WTC11 (cell line): ENCODE measurements around the gene TRIM2. TPM values are rescaled to one million over a fixed set of nuclear protein-coding genes. Genes with fewer than 3 reads are reported as not detected.

Experiments used
- ATAC-seq: fragments of 200-7000 bp; cut with Tn5 transposase; 2 replicates; pipeline ENCODE4 v1.10.0; 2021; ENCODE audit warnings: mild to moderate bottlenecking, moderate library complexity
- CTCF ChIA-PET: fragments of 300-600 bp; sonication (Branson Sonifier 250); formaldehyde crosslinking; loops from one replicate; lab custom pipeline; 2021; ENCODE audit warnings: antibody characterized with exemption; lab: Charles Lee
- POLR2A ChIA-PET: fragments of 350-600 bp; sonication (Branson Sonifier 250); formaldehyde crosslinking; loops from one replicate; lab custom pipeline; 2021; ENCODE audit warnings: antibody characterized with exemption; lab: Charles Lee
- DNase-seq: peaks from one replicate; pipeline ENCODE4 v3.0.0; 2021; ENCODE audit warnings: low spot score
- H3K27ac Mint-ChIP-seq: 2 replicates; pipeline ENCODE4 v1.8.0; 2021; ENCODE audit warnings: mixed read lengths
- H3K27me3 Mint-ChIP-seq: 2 replicates; pipeline ENCODE4 v1.8.0; 2021; ENCODE audit warnings: low read depth, mild to moderate bottlenecking, moderate library complexity, mixed read lengths
- H3K36me3 Mint-ChIP-seq: 2 replicates; pipeline ENCODE4 v1.8.0; 2021; ENCODE audit warnings: mixed read lengths
- H3K4me1 Mint-ChIP-seq: 2 replicates; pipeline ENCODE4 v1.8.0; 2022; ENCODE audit warnings: mixed read lengths
- H3K4me3 Mint-ChIP-seq: 2 replicates; pipeline ENCODE4 v1.8.0; 2021; ENCODE audit warnings: mild to moderate bottlenecking, moderate library complexity, mixed read lengths
- H3K9me3 Mint-ChIP-seq: 2 replicates; pipeline ENCODE4 v1.8.0; 2021; ENCODE audit warnings: mixed read lengths
- ATF2 ChIP-seq: sonication (generic); formaldehyde crosslinking; IDR thresholded peaks from 2 replicates; pipeline ENCODE4 v1.8.1; 2022; ENCODE audit warnings: low read depth, missing genetic modification reagents, borderline replicate concordance
- CBFB ChIP-seq: sonication (generic); formaldehyde crosslinking; IDR thresholded peaks from 2 replicates; pipeline ENCODE4 v1.8.1; 2022; ENCODE audit warnings: mild to moderate bottlenecking, low read depth, missing genetic modification reagents
- CDX4 ChIP-seq: fragments of 250-450 bp; sonication (Bioruptor Pico); IDR thresholded peaks from 2 replicates; pipeline ENCODE4 v1.9.0; 2021; ENCODE audit warnings: moderate library complexity, mild to moderate bottlenecking, inconsistent platforms, borderline replicate concordance
- FOXP1 ChIP-seq: sonication (generic); formaldehyde crosslinking; IDR thresholded peaks from 2 replicates; pipeline ENCODE4 v1.8.0; 2022; ENCODE audit warnings: missing genetic modification reagents, mild to moderate bottlenecking, moderate library complexity, borderline replicate concordance
- HMGXB4 ChIP-seq: sonication (generic); formaldehyde crosslinking; IDR thresholded peaks from 2 replicates; pipeline ENCODE4 v1.8.1; 2023; ENCODE audit warnings: mild to moderate bottlenecking, moderate library complexity, missing genetic modification reagents
- IRF1 ChIP-seq: sonication (generic); formaldehyde crosslinking; IDR thresholded peaks from 2 replicates; pipeline ENCODE4 v1.8.0; 2023; ENCODE audit warnings: missing genetic modification reagents
- IRF2 ChIP-seq: sonication (generic); formaldehyde crosslinking; IDR thresholded peaks from 2 replicates; pipeline ENCODE4 v1.8.0; 2022; ENCODE audit warnings: low read depth, missing genetic modification reagents, borderline replicate concordance
- JUN ChIP-seq: sonication (generic); formaldehyde crosslinking; IDR thresholded peaks from 2 replicates; pipeline ENCODE4 v1.8.0; 2023; ENCODE audit warnings: mild to moderate bottlenecking, missing genetic modification reagents
- PRDM15 ChIP-seq: sonication (generic); formaldehyde crosslinking; IDR thresholded peaks from 2 replicates; pipeline ENCODE4 v1.8.0; 2022; ENCODE audit warnings: missing genetic modification reagents
- RELA ChIP-seq: sonication (generic); formaldehyde crosslinking; IDR thresholded peaks from 2 replicates; pipeline ENCODE4 v1.8.1; 2022; ENCODE audit warnings: missing genetic modification reagents, mild to moderate bottlenecking, borderline replicate concordance
- ZNF232 ChIP-seq: sonication (generic); formaldehyde crosslinking; IDR thresholded peaks from 2 replicates; pipeline ENCODE4 v1.8.0; 2022; ENCODE audit warnings: mild to moderate bottlenecking, missing genetic modification reagents
- ZNF263 ChIP-seq: sonication (generic); formaldehyde crosslinking; IDR thresholded peaks from 2 replicates; pipeline ENCODE4 v1.8.1; 2022; ENCODE audit warnings: low read depth, mild to moderate bottlenecking, moderate library complexity, missing genetic modification reagents
- ZNF416 ChIP-seq: fragments of 250-450 bp; sonication (Bioruptor Pico); IDR thresholded peaks from 2 replicates; pipeline ENCODE4 v1.9.0; 2021; ENCODE audit warnings: mild to moderate bottlenecking, inconsistent platforms
- ZNF425 ChIP-seq: fragments of 250-450 bp; sonication (Bioruptor Pico); conservative IDR thresholded peaks from 2 replicates; pipeline ENCODE4 v1.9.0; 2021; ENCODE audit warnings: mild to moderate bottlenecking
- total RNA-seq: library from RNA; stranded (reverse); gene quantifications from 3 replicates; pipeline ENCODE4 v1.2.3, GENCODE V29; 2021
- TF ChIP-seq, protein P1 (sequence below): sonication (generic); formaldehyde crosslinking; IDR thresholded peaks from 2 replicates; pipeline ENCODE4 v1.8.1; 2022; ENCODE audit warnings: missing genetic modification reagents, borderline replicate concordance
- TF ChIP-seq, protein P2 (sequence below): sonication (generic); formaldehyde crosslinking; IDR thresholded peaks from 2 replicates; pipeline ENCODE4 v1.8.0; 2022; ENCODE audit warnings: mild to moderate bottlenecking, missing genetic modification reagents

The TRIM2 gene
- total RNA-seq, 1 experiment from 2014 or later, result 54.5 TPM

DNA sequence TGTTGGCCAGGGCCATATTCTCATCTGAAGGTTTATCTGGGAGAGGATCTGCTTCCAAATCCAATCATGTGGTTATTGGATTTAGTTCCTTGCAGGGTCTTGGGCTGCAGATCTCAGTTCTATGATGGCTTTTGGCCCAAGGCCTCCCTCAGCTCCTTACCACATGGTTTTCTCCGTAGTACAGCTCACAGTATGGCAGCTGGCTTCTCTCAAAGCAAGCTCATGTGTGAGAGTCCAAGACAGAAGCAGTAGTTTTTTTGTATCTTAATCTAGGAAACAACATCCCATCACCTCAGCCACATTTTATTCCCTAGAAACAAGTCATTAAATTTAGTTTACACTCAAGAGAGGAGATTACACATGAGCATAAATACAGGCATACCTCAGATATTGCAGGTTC, 164.8 kb downstream of the TRIM2 start:
- H3K4me3 Mint-ChIP-seq, result no peak overlapping the region
- H3K9me3 Mint-ChIP-seq, result peaks cover 19% of the 10 kb centered on the region
- no peaks in the 10 kb centered on the region for H3K27me3 Mint-ChIP-seq
- TF ChIP-seq, protein P1, sequence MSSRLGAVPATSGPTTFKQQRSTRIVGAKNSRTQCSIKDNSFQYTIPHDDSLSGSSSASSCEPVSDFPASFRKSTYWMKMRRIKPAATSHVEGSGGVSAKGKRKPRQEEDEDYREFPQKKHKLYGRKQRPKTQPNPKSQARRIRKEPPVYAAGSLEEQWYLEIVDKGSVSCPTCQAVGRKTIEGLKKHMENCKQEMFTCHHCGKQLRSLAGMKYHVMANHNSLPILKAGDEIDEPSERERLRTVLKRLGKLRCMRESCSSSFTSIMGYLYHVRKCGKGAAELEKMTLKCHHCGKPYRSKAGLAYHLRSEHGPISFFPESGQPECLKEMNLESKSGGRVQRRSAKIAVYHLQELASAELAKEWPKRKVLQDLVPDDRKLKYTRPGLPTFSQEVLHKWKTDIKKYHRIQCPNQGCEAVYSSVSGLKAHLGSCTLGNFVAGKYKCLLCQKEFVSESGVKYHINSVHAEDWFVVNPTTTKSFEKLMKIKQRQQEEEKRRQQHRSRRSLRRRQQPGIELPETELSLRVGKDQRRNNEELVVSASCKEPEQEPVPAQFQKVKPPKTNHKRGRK (CRISPR knock-in tag), result no peak
- TF ChIP-seq CBFB (CRISPR knock-in tag), result no peak
- no peak for TF ChIP-seq ZNF232 (CRISPR knock-in tag)
- peaks cover 56% of the 10 kb centered on the region for H3K36me3 Mint-ChIP-seq
- DNase-seq (no peak), ATAC-seq (no peak)
- ChIA-PET POLR2A (no interaction called here), CTCF (no interaction called here)
- H3K27ac Mint-ChIP-seq, result no peak overlapping the region
- no peaks in the 10 kb centered on the region for H3K4me1 Mint-ChIP-seq

- Mint-ChIP-seq H3K9me3 (peaks cover 19% of the 10 kb centered on the region), H3K36me3 (peaks cover 49% of the 10 kb centered on the region), H3K27me3 (no peaks in the 10 kb centered on the region), H3K4me3 (no peak overlapping the region), H3K27ac (no peak overlapping the region), H3K4me1 (no peaks in the 10 kb centered on the region)
- DNase-seq, result no peak
- ATAC-seq, result no peak
- TF ChIP-seq HMGXB4 (CRISPR knock-in tag) (no peak), FOXP1 (CRISPR knock-in tag) (no peak), ZNF263 (CRISPR knock-in tag) (no peak), CDX4 (no peak), IRF1 (no peak), RELA (CRISPR knock-in tag) (no peak), ZNF425 (CRISPR knock-in tag) (no peak), PRDM15 (CRISPR knock-in tag) (no peak), JUN (CRISPR knock-in tag) (no peak), IRF2 (CRISPR knock-in tag) (no peak), CBFB (CRISPR knock-in tag) (no peak), ATF2 (CRISPR knock-in tag) (no peak), ZNF416 (CRISPR knock-in tag) (no peak)
- TF ChIP-seq, protein P2, sequence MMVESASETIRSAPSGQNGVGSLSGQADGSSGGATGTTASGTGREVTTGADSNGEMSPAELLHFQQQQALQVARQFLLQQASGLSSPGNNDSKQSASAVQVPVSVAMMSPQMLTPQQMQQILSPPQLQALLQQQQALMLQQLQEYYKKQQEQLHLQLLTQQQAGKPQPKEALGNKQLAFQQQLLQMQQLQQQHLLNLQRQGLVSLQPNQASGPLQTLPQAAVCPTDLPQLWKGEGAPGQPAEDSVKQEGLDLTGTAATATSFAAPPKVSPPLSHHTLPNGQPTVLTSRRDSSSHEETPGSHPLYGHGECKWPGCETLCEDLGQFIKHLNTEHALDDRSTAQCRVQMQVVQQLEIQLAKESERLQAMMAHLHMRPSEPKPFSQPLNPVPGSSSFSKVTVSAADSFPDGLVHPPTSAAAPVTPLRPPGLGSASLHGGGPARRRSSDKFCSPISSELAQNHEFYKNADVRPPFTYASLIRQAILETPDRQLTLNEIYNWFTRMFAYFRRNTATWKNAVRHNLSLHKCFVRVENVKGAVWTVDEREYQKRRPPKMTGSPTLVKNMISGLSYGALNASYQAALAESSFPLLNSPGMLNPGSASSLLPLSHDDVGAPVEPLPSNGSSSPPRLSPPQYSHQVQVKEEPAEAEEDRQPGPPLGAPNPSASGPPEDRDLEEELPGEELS (CRISPR knock-in tag), result no peak
- ChIA-PET CTCF (no interaction called here), POLR2A (interaction anchor here (0.6 kb wide), 1 partner anchor 361 kb away, joined by 3 read pairs; no protein-coding TSS in a partner anchor)
Observed at GRCh38 chr4:153371701-153372234, 167.5 kb downstream of the TRIM2 start.
